ENCODE results near the gene TAS1R3.

DNA sequence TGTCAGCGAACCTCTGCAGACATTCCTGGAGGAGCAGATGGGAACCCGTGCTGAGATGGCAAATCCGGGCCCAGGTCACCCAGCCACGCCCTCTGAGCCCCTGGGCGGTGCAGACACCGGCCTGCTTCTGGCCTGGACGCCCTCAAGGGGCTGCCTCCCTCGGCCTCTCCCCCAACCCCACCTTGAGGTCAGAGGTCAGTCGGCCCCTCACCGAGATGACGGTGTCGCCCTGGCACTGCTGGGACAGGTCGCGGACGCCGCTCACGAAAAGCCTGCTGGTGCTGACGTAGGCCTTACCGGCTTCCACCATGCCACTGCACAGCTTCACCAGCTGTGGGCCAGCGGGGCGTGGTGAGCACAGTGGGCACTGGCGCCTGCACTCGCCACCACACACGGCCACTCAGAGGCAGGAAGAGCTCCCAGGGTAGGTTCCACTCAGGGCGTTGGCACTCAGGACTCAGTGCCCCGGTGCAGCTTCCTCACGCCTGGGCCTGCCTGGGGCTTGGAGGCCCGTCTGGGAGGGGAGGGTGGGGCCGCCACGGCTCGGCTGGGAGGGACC is 28.1 kb upstream of the TAS1R3 start:
- no peak for TF ChIP-seq SP1 (IDR thresholded peaks at IDR 0.05)
- no peak for TF ChIP-seq LEF1 (IDR thresholded peaks at IDR 0.05; ENCODE audit: borderline replicate concordance)
- TF ChIP-seq ELF4 (IDR thresholded peaks at IDR 0.05) = no peak
- TF ChIP-seq FOXA1 (IDR thresholded peaks at IDR 0.05) = no peak
- no peak for TF ChIP-seq ZNF384 (IDR thresholded peaks at IDR 0.05)
- no peak for TF ChIP-seq NFRKB (IDR thresholded peaks at IDR 0.05)
- no peak for TF ChIP-seq BHLHE40 (IDR thresholded peaks at IDR 0.05; ENCODE audit: borderline replicate concordance)
- TF ChIP-seq FOXM1 (IDR thresholded peaks at IDR 0.05; ENCODE audit: borderline replicate concordance) = no peak
- TF ChIP-seq ARNT (IDR thresholded peaks at IDR 0.05) = no peak
- no peak for TF ChIP-seq TARDBP (IDR thresholded peaks at IDR 0.05)
- TF ChIP-seq SUZ12 (IDR thresholded peaks at IDR 0.05) = no peak
- TF ChIP-seq FOXK2 (IDR thresholded peaks at IDR 0.05) = no peak
- TF ChIP-seq CTBP1 (IDR thresholded peaks at IDR 0.05; ENCODE audit: borderline replicate concordance) = no peak
